ENCODE data around the gene LRRC49. TPM values are rescaled to one million over a fixed set of nuclear protein-coding genes. Genes with fewer than 3 reads are reported as not detected.

Gene LRRC49
- total RNA-seq, 1 experiment from 2014 or later: 8.3 TPM

DNA sequence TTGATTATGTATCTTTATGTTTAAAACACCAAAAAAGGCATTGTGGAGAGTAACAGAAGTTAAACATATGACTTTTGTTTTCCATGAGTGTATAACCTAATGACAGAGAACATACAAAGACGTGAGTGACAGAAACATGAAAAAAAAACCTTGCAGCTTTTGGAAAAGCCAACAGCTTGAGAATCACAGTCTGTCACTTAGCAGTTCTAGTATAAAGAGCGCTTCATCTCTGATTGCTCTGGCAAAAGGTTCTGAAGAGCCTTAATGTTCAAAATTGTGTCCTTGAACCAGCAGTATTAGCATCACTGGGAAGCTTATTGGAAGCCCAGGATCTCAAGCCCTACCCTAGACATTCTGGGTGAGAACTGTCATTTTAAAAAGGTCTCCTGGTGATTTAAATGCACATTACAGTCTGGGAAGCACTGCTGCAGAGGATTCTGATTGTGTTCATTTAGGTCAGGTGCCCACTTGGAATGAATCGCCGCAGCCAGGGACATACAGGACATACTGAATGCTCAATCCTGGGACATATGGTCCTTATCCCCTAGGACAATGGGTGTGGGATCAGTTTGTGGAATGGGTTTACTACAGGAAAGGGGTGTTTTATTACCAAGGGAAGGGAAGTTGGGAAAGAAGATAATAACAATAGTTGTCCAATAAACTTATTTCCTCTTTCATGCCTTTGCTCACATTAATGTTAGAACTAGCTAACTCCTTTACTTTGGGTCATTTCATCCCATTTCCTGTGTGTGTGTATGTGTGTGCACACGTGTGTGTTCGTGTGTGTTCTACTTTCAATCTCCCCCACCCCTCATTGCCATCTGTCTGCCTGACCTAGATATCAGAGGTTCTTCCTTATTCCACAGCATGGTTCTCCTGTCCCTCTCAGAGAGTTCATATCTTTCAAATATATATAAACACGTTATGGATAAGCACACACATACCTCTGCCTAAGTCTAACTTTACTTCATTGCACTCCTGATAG is 55.0 kb downstream of the LRRC49 start:
- H4K5ac ChIP-seq (ENCODE audit: insufficient read length, low read depth, low read length): no peak overlapping the region
- TF ChIP-seq, protein P1, sequence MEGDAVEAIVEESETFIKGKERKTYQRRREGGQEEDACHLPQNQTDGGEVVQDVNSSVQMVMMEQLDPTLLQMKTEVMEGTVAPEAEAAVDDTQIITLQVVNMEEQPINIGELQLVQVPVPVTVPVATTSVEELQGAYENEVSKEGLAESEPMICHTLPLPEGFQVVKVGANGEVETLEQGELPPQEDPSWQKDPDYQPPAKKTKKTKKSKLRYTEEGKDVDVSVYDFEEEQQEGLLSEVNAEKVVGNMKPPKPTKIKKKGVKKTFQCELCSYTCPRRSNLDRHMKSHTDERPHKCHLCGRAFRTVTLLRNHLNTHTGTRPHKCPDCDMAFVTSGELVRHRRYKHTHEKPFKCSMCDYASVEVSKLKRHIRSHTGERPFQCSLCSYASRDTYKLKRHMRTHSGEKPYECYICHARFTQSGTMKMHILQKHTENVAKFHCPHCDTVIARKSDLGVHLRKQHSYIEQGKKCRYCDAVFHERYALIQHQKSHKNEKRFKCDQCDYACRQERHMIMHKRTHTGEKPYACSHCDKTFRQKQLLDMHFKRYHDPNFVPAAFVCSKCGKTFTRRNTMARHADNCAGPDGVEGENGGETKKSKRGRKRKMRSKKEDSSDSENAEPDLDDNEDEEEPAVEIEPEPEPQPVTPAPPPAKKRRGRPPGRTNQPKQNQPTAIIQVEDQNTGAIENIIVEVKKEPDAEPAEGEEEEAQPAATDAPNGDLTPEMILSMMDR (conservative IDR thresholded peaks at IDR 0.05): no peak
- Mint-ChIP-seq H3K4me3 (no peak overlapping the region), H3K27me3 (ENCODE audit: low read depth) (no peaks in the 10 kb centered on the region), H3K27ac (no peak overlapping the region), H3K36me3 (ENCODE audit: insufficient read depth in 1 of 3, low read depth in 3 of 3) (no peaks in the 10 kb centered on the region; a peak in 3 of 7 replicates), H3K9me3 (peaks cover 11 to 15% of the 10 kb centered on the region in 2 experiments), H3K4me1 (no peaks in the 10 kb centered on the region)
- H3K18ac ChIP-seq (ENCODE audit: insufficient read length, low read depth, low read length): no peak overlapping the region
- H3K4me1 ChIP-seq (ENCODE audit: insufficient read depth, low read length): no peaks in the 10 kb centered on the region
- H3K27me3 ChIP-seq (ENCODE audit: insufficient read depth, low read length): no peaks in the 10 kb centered on the region
- no peaks in the 10 kb centered on the region for H3K23me2 ChIP-seq (ENCODE audit: insufficient read length, low read depth, low read length, poor library complexity, severe bottlenecking)
- H2BK15ac ChIP-seq (ENCODE audit: low read depth, low read length): no peak overlapping the region
- no peak overlapping the region for H4K8ac ChIP-seq (replicated peaks; ENCODE audit: insufficient read length, low read depth, low read length)
- no peak overlapping the region for H3K23ac ChIP-seq (ENCODE audit: insufficient read length, low read depth, low read length)
- H2AK5ac ChIP-seq (ENCODE audit: insufficient read length, low read length): no peak overlapping the region
- H3K14ac ChIP-seq (ENCODE audit: insufficient read depth, low read length): no peak overlapping the region
- H2AFZ ChIP-seq (ENCODE audit: low read length): no peak overlapping the region
- no peaks in the 10 kb centered on the region for H4K20me1 ChIP-seq (ENCODE audit: control insufficient read depth, insufficient read depth, insufficient read length)
- H2BK5ac ChIP-seq (ENCODE audit: insufficient read length, low read length): no peak overlapping the region
- no peak overlapping the region for H3K9ac ChIP-seq (ENCODE audit: extremely low read depth, insufficient read length, low read length)
- H3K9me3 ChIP-seq (ENCODE audit: control insufficient read depth, low read depth, low read length): no peaks in the 10 kb centered on the region
- no peak overlapping the region for H2BK12ac ChIP-seq (ENCODE audit: insufficient read length, low read depth, low read length)
- H4K91ac ChIP-seq (ENCODE audit: insufficient read length, low read depth, low read length): no peak overlapping the region
- H2BK20ac ChIP-seq (ENCODE audit: low read depth, low read length, poor library complexity, severe bottlenecking): no peak overlapping the region
- H3T11ph ChIP-seq (ENCODE audit: low read length): no peak overlapping the region
- no peak for DNase-seq
- no peak overlapping the region for H3K56ac ChIP-seq (ENCODE audit: insufficient read length, low read depth, low read length)
- no CpG with 5 or more reads among the region's 7 CpGs for WGBS (ENCODE audit: extremely low coverage, insufficient read length, low lambda C conversion rate)
- H3K27ac ChIP-seq (ENCODE audit: insufficient read length, low read depth, low read length): no peak overlapping the region
- no peak overlapping the region for H2BK120ac ChIP-seq (ENCODE audit: low read depth, low read length, poor library complexity, severe bottlenecking)
- H3K79me2 ChIP-seq (ENCODE audit: insufficient read depth, low read length): no peaks in the 10 kb centered on the region
- H3K79me1 ChIP-seq (ENCODE audit: insufficient read depth, low read depth, low read length, poor library complexity, severe bottlenecking): no peaks in the 10 kb centered on the region
- no peak overlapping the region for H3K4me2 ChIP-seq (ENCODE audit: insufficient read depth, insufficient read length, low read length)
- H3K4ac ChIP-seq (ENCODE audit: low read depth, low read length): no peak overlapping the region
